Activated T-cell treated with anti-CD3 and anti-CD28 coated beads, Interleukin-2, amount 50 U/mL, for 72 hours (primary cell): Measurements from ENCODE around the gene GLB1L2. TPM values are rescaled to one million over a fixed set of nuclear protein-coding genes. Genes with fewer than 3 reads are reported as not detected.

Source experiments
- ATAC-seq, 2 donors: fragments of 150-1000 bp; cut with Tn5 transposase; replicated peaks in 1 of 2; 2 replicates each; pipeline ENCODE4 v1.10.0; 2021; ENCODE audit warnings: moderate library complexity in 2 of 2, mild to moderate bottlenecking in 1 of 2
- DNase-seq, 2 donors: peaks; one replicate each; pipeline ENCODE4 v3.0.0; 2021 to 2022; ENCODE audit warnings: mixed read lengths in 1 of 2
- H3K27ac Mint-ChIP-seq: one replicate; pipeline ENCODE4 v1.8.0; 2022; ENCODE audit warnings: mild to moderate bottlenecking, moderate library complexity, mixed read lengths
- H3K27me3 Mint-ChIP-seq: one replicate; pipeline ENCODE4 v1.8.0; 2022; ENCODE audit warnings: low read depth, mixed read lengths
- H3K36me3 Mint-ChIP-seq, 2 donors: one replicate each; pipeline ENCODE4 v1.8.0; 2022; ENCODE audit warnings: mixed read lengths in 2 of 2, mild to moderate bottlenecking in 1 of 2; ENCODE audit not compliant: insufficient read depth in 2 of 2
- H3K4me1 Mint-ChIP-seq: one replicate; pipeline ENCODE4 v1.8.0; 2022; ENCODE audit warnings: low read depth, mixed read lengths
- H3K4me3 Mint-ChIP-seq, 2 donors: one replicate each; pipeline ENCODE4 v1.8.0; 2022; ENCODE audit warnings: mild to moderate bottlenecking in 2 of 2, mixed read lengths in 2 of 2, moderate library complexity in 2 of 2
- H3K9me3 Mint-ChIP-seq, 2 donors: one replicate each; pipeline ENCODE4 v1.8.0; 2022; ENCODE audit warnings: mixed read lengths in 2 of 2
- total RNA-seq, 2 donors: library from RNA; stranded (reverse); gene quantifications; one replicate each; pipeline ENCODE4 v1.2.3, GENCODE V29; 2022

GLB1L2 gene
- total RNA-seq, 2 donors from 2014 or later, result 1.1 to 2.4 TPM

- Mint-ChIP-seq H3K4me1 (peaks cover 10% of the 10 kb centered on the region), H3K27ac (no peak overlapping the region), H3K36me3 (no peaks in the 10 kb centered on the region), H3K9me3 (no peaks in the 10 kb centered on the region), H3K27me3 (no peaks in the 10 kb centered on the region), H3K4me3 (no peak overlapping the region)
- ATAC-seq, result no peak
- no peak for DNase-seq
Measured at GRCh38 chr11:134358856-134359490, 27.2 kb downstream of the GLB1L2 start.

- DNase-seq (no peak), ATAC-seq (no peak)
- H3K36me3 Mint-ChIP-seq, result no peaks in the 10 kb centered on the region
- no peaks in the 10 kb centered on the region for H3K27me3 Mint-ChIP-seq
- no peak overlapping the region for H3K27ac Mint-ChIP-seq
- no peak overlapping the region for H3K4me3 Mint-ChIP-seq
- H3K4me1 Mint-ChIP-seq, result peaks cover 10% of the 10 kb centered on the region
- no peaks in the 10 kb centered on the region for H3K9me3 Mint-ChIP-seq
Measured at GRCh38 chr11:134359646-134360045, 27.9 kb downstream of the GLB1L2 start.

GRCh38 chr11:134360050-134360835, 28.5 kb downstream of the GLB1L2 start:
- peak overlapping the region; percentile 52 to 57 for H3K4me3 Mint-ChIP-seq

GRCh38 chr11:134361661-134362060, 29.9 kb downstream of the GLB1L2 start:
- Mint-ChIP-seq H3K4me3 (no peak overlapping the region), H3K27ac (no peak overlapping the region), H3K27me3 (no peaks in the 10 kb centered on the region), H3K36me3 (no peaks in the 10 kb centered on the region), H3K9me3 (no peaks in the 10 kb centered on the region), H3K4me1 (peaks cover 10% of the 10 kb centered on the region)
- ATAC-seq (no peak), DNase-seq (no peak)

More at GRCh38 chr11:134360050-134360835, 28.5 kb downstream of the GLB1L2 start:
- ATAC-seq (peak; percentile 93 to 97), DNase-seq (peak; percentile 78 to 86)
- no peaks in the 10 kb centered on the region for H3K36me3 Mint-ChIP-seq
- peaks cover 10% of the 10 kb centered on the region for H3K4me1 Mint-ChIP-seq
- H3K27ac Mint-ChIP-seq, result no peak overlapping the region
- no peaks in the 10 kb centered on the region for H3K9me3 Mint-ChIP-seq
- H3K27me3 Mint-ChIP-seq, result no peaks in the 10 kb centered on the region

GRCh38 chr11:134362192-134362901, 30.6 kb downstream of the GLB1L2 start:
- no peaks in the 10 kb centered on the region for H3K36me3 Mint-ChIP-seq
- H3K9me3 Mint-ChIP-seq, result no peaks in the 10 kb centered on the region
- no peak for ATAC-seq
- no peak overlapping the region for H3K4me3 Mint-ChIP-seq
- no peak for DNase-seq
- peaks cover 10% of the 10 kb centered on the region for H3K4me1 Mint-ChIP-seq
- no peaks in the 10 kb centered on the region for H3K27me3 Mint-ChIP-seq
- H3K27ac Mint-ChIP-seq, result no peak overlapping the region

GRCh38 chr11:134363161-134363560, 31.4 kb downstream of the GLB1L2 start:
- Mint-ChIP-seq H3K36me3 (no peaks in the 10 kb centered on the region), H3K27me3 (no peaks in the 10 kb centered on the region), H3K9me3 (no peaks in the 10 kb centered on the region), H3K27ac (no peak overlapping the region), H3K4me1 (peaks cover 10% of the 10 kb centered on the region), H3K4me3 (no peak overlapping the region)
- no peak for DNase-seq
- ATAC-seq, result no peak

GRCh38 chr11:134363592-134363991, 31.8 kb downstream of the GLB1L2 start:
- Mint-ChIP-seq H3K4me1 (peaks cover 10% of the 10 kb centered on the region), H3K36me3 (no peaks in the 10 kb centered on the region), H3K27me3 (no peaks in the 10 kb centered on the region), H3K9me3 (no peaks in the 10 kb centered on the region), H3K27ac (no peak overlapping the region), H3K4me3 (no peak overlapping the region)
- DNase-seq (no peak), ATAC-seq (no peak)

- no peak for DNase-seq
- Mint-ChIP-seq H3K36me3 (no peaks in the 10 kb centered on the region), H3K27me3 (no peaks in the 10 kb centered on the region), H3K4me1 (peaks cover 10% of the 10 kb centered on the region), H3K4me3 (no peak overlapping the region), H3K9me3 (no peaks in the 10 kb centered on the region), H3K27ac (no peak overlapping the region)
- ATAC-seq, result no peak
Measured at GRCh38 chr11:134364261-134364660, 32.5 kb downstream of the GLB1L2 start.

- Mint-ChIP-seq H3K4me1 (peaks cover 6% of the 10 kb centered on the region), H3K9me3 (no peaks in the 10 kb centered on the region), H3K27ac (no peak overlapping the region), H3K27me3 (no peaks in the 10 kb centered on the region), H3K36me3 (no peaks in the 10 kb centered on the region), H3K4me3 (no peak overlapping the region)
- no peak for DNase-seq
- no peak for ATAC-seq
Measured at GRCh38 chr11:134365011-134365925, 33.5 kb downstream of the GLB1L2 start.

GRCh38 chr11:134366254-134366653, 34.5 kb downstream of the GLB1L2 start:
- Mint-ChIP-seq H3K9me3 (no peaks in the 10 kb centered on the region), H3K4me3 (no peak overlapping the region), H3K27me3 (no peaks in the 10 kb centered on the region), H3K4me1 (peaks cover 5% of the 10 kb centered on the region), H3K36me3 (no peaks in the 10 kb centered on the region), H3K27ac (no peak overlapping the region)
- DNase-seq (no peak), ATAC-seq (no peak)

- ATAC-seq (no peak), DNase-seq (no peak)
- H3K36me3 Mint-ChIP-seq, result no peaks in the 10 kb centered on the region
- H3K27ac Mint-ChIP-seq, result no peak overlapping the region
- no peaks in the 10 kb centered on the region for H3K27me3 Mint-ChIP-seq
- H3K4me3 Mint-ChIP-seq, result no peak overlapping the region
- no peaks in the 10 kb centered on the region for H3K4me1 Mint-ChIP-seq
- H3K9me3 Mint-ChIP-seq, result no peaks in the 10 kb centered on the region
Measured at GRCh38 chr11:134367781-134368180, 36.0 kb downstream of the GLB1L2 start.

- ATAC-seq, result no peak
Measured at GRCh38 chr11:134369656-134370525, 38.1 kb downstream of the GLB1L2 start.

More at GRCh38 chr11:134369656-134370525, 38.1 kb downstream of the GLB1L2 start:
- Mint-ChIP-seq H3K36me3 (no peaks in the 10 kb centered on the region), H3K27me3 (no peaks in the 10 kb centered on the region), H3K9me3 (no peaks in the 10 kb centered on the region), H3K4me1 (no peaks in the 10 kb centered on the region), H3K4me3 (no peak overlapping the region), H3K27ac (no peak overlapping the region)
- no peak for DNase-seq
